NCI-H82 (cell line): ENCODE data around the gene ISM1.

Experiments used
- DNase-seq: peaks from one replicate; lab custom pipeline; 2025; lab: John Stamatoyannopoulos, UW

Gene ISM1

DNA sequence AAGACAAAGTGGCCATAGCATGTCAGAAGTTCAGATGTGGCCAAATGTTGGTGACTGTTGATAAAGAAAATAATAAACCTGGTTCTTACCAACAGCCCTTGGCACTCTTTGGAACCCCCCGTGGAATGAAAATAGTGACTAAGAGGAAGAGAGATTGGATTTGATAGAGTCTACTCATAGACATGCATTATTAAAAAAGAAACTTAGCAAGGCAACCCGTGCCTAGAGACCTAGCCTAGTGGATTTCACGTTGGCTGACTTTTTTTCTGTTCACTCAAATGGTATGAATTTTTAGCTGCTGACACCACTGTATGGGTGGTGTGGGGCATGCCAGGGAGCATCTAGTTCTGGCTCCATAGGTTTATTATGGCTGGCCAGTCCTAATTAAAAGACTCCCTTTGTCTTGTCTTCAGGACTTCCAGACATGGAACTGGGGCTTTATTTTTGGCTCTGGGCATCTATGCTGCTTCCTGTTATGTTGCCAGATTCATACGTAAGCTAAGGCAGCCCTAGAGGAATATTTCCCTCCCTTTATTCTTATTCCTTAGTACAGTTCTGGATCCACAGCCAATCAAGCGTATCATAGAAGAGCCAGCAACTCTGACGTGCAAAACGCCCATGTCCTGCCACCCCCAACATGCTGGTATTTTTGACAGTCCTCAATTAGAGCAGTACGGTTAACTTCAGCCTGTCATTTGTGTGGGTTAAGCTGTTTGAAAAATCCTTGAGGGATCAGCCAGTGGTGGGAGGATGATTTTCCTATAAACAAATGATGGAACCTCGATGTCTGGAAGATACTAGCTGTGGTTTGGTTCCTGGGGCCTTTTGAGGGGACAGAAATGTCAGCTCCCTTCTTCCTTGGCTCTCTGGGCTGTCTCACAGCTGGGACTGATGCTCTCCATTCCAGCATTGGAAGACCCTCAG lies 127.5 kb downstream of the ISM1 start:
- no peak for DNase-seq

- no peak for DNase-seq
Measured at GRCh38 chr20:13349235-13349604, 128.1 kb downstream of the ISM1 start.
